ENCODE results near the gene CELF5. TPM values are rescaled to one million over a fixed set of nuclear protein-coding genes. Genes with fewer than 3 reads are reported as not detected.
"Not testable (repeated sequence)": the region's sequence is repeated elsewhere in the genome, so short reads cannot be mapped to it uniquely, and the experiment has no call there.

The CELF5 gene
- total RNA-seq, 1 donor from 2014 or later, result 0.15 TPM

DNA sequence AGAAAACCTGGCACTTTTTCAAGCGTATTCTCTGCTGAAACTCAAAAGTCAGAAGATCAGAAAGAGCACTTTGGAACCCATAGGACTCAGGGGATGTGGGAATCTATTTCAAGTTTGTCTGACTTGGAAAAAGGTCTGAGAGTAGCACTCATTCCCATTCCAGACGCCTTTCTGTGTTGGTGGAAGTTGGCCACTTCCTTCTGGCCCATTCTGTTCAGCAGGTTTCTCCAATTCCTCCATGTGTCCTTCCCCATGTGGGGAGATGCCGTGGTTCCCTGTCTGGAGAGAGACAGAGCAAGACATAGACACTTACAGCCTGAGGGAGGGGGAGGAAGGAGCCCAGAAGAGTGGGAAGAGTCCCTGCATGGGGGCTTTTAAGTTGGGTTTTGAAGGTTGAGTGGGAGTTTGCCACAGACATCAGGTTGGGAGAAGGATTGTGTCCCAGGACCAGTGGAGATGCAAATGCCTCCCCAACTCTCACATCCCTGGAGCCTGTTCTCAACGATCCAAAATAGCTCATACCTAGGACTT, 48.0 kb downstream of the CELF5 start:
- intact Hi-C loops (cut with micrococcal nuclease), result no loop called here

GRCh38 chr19:3272952-3273351, 48.5 kb downstream of the CELF5 start:
- intact Hi-C loops (cut with micrococcal nuclease), result no loop called here

- intact Hi-C loops (cut with micrococcal nuclease), result no loop called here
Measured at GRCh38 chr19:3274245-3274941, 49.9 kb downstream of the CELF5 start.

GRCh38 chr19:3274942-3275582, 50.6 kb downstream of the CELF5 start:
- intact Hi-C loops (cut with micrococcal nuclease), result loop anchor here (5.0 kb wide), 2 partner anchors 352 to 1052 kb away; partner anchors contain the start of gene CACTIN

DNA sequence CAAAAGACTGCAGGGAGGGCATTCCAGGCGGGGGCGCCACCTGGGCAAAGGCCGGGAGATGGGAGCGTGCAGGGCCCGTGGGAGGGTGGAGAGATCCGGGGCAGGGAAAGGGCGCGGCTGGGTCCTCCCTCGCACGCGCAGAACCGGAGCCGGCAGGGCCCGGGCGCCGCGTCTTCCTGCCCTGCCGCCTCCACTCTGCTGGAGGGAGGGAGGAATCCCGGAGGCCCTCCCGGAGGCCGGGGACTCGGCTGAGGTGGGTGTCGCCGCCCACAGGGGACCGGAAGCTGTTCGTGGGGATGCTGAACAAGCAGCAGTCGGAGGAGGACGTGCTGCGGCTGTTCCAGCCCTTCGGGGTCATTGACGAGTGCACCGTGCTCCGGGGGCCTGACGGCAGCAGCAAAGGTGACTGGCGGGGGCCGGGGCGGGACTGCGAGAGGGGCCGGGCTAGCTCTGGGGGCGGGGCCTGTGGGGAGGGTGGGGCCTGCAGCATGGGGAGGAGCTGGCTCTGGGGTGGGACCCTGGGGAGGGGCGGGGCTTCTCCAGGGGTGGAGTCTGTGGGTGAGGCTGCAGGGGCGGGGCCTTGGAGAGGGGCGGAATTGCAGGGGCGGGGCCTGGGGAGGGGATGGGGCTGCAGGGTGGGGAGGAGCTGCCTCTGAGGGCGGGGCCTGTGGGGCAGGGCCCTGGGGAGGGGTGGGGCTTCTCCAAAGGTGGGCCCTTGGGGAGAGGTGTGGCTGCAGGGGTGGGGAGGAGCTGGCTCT, 51.3 kb downstream of the CELF5 start:
- intact Hi-C loops (cut with micrococcal nuclease), result loop anchor here (1.0 to 5.0 kb wide), 6 partner anchors 10 to 1052 kb away; partner anchors contain the start of genes CACTIN and HMG20B

- intact Hi-C loops (cut with micrococcal nuclease), result loop anchor here (1.0 to 5.0 kb wide), 6 partner anchors 9 to 1051 kb away; partner anchors contain the start of genes CACTIN and HMG20B
Measured at GRCh38 chr19:3276341-3276799, 51.9 kb downstream of the CELF5 start.

GRCh38 chr19:3277649-3278048, 53.2 kb downstream of the CELF5 start:
- intact Hi-C loops (cut with micrococcal nuclease), result loop anchor here (2.0 to 5.0 kb wide), 3 partner anchors 295 to 1050 kb away; partner anchors contain the start of genes CACTIN and HMG20B

- intact Hi-C loops (cut with micrococcal nuclease), result loop anchor here (5.0 kb wide), 2 partner anchors 349 to 1049 kb away; partner anchors contain the start of gene CACTIN
Measured at GRCh38 chr19:3278294-3278693, 53.8 kb downstream of the CELF5 start.

- intact Hi-C loops (cut with micrococcal nuclease), result loop anchor here (5.0 kb wide), 2 partner anchors 349 to 1049 kb away; partner anchors contain the start of gene CACTIN
Measured at GRCh38 chr19:3278749-3279148, 54.3 kb downstream of the CELF5 start.

DNA sequence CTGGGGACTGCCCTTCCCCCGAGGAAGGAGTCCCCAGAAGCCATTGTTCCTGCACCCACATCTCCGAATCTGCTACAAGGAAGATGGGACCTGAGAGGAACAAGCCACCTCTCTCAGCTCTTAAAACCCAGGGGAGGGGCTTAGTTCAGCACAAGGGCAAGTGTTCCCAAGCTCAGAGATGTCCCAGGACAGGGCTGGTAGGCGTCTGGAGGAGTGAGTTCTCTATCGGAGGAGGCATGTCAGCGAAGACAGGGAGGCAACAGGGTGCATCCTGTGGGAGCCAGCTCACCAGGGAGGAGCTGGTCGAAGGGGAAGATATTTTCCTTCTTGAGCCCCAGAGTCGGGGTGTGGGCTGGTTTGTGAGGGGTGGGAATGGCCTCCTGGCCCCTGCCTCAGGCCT, 54.8 kb downstream of the CELF5 start:
- intact Hi-C loops (cut with micrococcal nuclease), result loop anchor here (5.0 kb wide), 2 partner anchors 348 to 1048 kb away; partner anchors contain the start of gene CACTIN

GRCh38 chr19:3281026-3281425, 56.6 kb downstream of the CELF5 start:
- intact Hi-C loops (cut with micrococcal nuclease), result no loop called here

- intact Hi-C loops (cut with micrococcal nuclease), result no loop called here
Measured at GRCh38 chr19:3282155-3282554, 57.7 kb downstream of the CELF5 start.

DNA sequence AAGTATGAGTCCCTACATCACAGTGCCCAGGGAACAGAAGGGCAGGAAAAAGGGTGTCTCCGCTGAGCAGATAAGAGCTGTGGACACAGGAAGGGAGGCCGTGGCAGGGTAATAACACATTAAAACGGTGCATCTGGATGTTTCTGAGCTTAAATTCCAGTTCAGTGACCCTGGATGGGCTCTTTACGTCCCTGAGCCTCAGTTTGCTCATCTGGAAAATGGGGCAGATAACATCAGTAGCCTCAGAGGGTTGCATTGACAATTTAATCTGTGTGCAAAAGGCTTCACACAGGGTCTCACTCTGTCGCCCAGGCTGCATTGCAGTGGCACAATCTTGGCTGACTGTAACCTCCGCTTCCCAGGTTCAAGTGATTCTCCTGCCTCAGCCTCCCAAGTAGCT, 58.1 kb downstream of the CELF5 start:
- intact Hi-C loops (cut with micrococcal nuclease), result no loop called here

GRCh38 chr19:3283246-3283751, 58.8 kb downstream of the CELF5 start:
- intact Hi-C loops (cut with micrococcal nuclease), result no loop called here

DNA sequence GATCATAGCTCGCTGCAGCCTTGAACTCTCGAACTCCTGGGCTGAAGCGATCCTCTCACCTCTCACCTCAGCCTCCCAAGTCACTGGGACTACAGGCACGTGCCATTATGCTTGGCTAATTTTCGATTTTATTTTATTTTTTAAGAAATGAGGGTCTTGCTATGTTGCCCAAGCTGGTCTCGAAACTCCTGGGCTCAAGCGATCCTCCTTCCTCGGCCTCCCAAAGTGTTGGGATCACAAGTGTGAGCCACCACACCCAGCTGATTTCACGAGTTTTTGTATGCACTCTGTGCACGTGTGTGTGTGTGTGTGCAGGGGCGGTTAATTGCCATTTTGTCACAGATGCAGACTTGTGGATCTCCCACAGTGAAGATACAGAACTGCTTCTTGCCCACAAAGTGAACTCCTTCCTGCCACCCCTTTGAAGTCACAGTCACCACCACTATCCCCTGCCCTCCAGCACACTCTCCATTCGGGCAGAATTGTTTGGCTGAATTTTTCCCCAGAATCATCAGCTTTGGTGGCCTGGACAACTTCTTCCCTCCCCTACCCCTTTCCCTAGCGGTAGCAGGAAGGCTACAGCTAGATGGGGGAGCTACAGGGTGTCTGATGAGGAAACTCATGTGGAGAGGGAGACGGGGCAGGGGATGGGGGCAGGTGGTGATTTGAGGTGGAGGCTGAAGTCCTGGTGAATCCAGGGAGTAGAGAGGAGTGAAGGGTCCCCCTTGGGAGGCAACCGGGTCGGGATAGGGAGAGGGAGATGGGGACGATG, 59.6 kb downstream of the CELF5 start:
- intact Hi-C loops (cut with micrococcal nuclease), result loop anchor here (2.0 kb wide), 1 partner anchor 289 kb away; the partner anchor contains the start of gene HMG20B

DNA sequence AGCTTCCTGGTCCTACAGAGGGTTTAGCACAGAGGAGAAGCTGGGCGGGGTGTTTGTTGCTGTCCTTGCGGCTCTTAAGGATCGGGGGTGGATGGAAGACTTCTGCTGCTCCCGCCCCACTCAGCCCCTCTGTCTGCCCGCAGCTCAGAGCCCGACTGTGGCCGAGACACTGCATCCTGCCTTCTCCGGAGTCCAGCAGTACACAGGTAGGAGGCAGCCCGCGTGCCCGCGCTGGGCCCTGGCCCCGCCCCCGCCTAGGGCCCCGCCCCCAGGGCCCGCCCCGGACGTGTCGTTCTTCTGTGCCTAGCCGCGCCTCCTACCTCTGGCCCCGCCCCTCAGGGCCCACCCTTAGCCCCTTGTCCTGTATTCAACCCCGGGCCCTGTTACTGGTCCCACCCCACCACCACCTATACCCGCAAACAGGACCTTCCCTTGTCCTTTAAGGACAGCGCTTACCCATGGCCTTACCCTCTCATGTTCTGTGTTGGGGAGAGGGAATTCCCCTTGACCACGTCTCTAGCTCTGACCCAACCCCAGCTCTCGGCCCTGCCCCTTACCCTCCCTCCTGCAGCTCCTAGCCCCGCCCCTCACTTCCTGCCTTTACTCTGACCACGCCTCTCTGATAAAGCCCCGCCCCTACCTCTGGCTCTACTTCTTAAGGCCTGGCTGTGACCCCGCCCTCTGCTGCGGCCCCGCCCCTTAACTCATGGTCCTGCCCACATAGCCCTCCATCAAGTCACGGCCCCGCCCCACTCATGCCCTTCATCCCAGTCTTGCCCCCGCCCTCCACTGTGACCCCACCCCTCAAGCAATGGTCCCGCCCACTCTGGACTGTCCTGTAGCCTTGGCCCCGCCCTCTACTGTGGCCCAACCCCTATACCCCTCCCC, 60.5 kb downstream of the CELF5 start:
- intact Hi-C loops (cut with micrococcal nuclease), result loop anchor here (1.0 to 2.0 kb wide), 4 partner anchors 9 to 335 kb away; partner anchors contain the start of gene HMG20B

DNA sequence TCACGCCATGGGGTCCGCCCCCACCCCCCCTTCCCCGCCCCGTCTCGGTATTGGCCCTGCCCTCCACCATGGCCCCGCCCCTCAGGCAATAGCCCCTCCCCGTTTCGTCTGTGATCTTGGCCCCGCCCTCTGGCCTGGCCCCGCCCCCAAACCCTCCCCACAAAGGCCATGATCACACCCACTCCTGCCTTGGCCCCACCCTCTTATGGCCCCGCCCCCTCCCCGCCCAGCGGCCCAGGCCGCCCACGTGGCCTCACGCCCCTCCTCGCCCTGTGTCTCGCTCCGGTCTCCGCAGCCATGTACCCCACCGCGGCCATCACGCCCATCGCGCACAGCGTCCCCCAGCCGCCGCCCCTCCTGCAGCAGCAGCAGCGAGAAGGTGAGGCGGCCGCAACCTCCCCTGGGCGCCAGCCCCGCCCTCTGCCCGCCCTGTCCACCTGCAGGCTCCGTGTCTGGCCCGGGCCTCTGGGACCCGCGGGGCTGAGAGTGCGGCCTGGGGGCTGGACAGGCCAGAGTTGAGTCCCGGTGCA, 61.3 kb downstream of the CELF5 start:
- intact Hi-C loops (cut with micrococcal nuclease), result loop anchor here (1.0 to 2.0 kb wide), 4 partner anchors 9 to 335 kb away; partner anchors contain the start of gene HMG20B

GRCh38 chr19:3287814-3288213, 63.4 kb downstream of the CELF5 start:
- intact Hi-C loops (cut with micrococcal nuclease), result no loop called here

GRCh38 chr19:3288437-3288836, 64.0 kb downstream of the CELF5 start:
- intact Hi-C loops (cut with micrococcal nuclease), result not testable (repeated sequence)

Measured in T-helper 1 cell treated with Interleukin-12 subunit alpha and Interleukin-12 subunit beta and Interleukin-4 antibody, amounts not matched to agents 30 ng/mL and 1 ng/mL, for 36 hours (primary cell).